Erythroblast (primary cell): Measurements from ENCODE around the gene ELMO2.

Experiments
- GATA1 ChIP-seq: IDR thresholded peaks from 2 replicates; pipeline ENCODE4 v1.6.1; 2011; ENCODE audit warnings: low read depth, mild to moderate bottlenecking, control low read depth, low read length, moderate library complexity
- POLR2A ChIP-seq: IDR thresholded peaks from 2 replicates; pipeline ENCODE4 v1.6.1; 2011; ENCODE audit warnings: mild to moderate bottlenecking, low read length

- no peak for TF ChIP-seq POLR2A
- TF ChIP-seq GATA1: no peak
Measured at GRCh38 chr20:46325789-46326188, 80.6 kb downstream of the ELMO2 start.
